GM19239 (cell line): ENCODE measurements around the gene ANK2.

Experiments used
- DNase-seq: peaks from one replicate; pipeline ENCODE4 v3.0.0; 2011; ENCODE audit warnings: low spot score; ENCODE audit not compliant: insufficient read length
- FAIRE-seq: peaks from 2 replicates; lab custom pipeline; 2011; peaks lifted over from hg19 to GRCh38; lab: Jason Lieb, UNC

The ANK2 gene

GRCh38 chr4:113411496-113411938 is 362.1 kb downstream of the ANK2 start:
- DNase-seq (no peak), FAIRE-seq (no peak)

GRCh38 chr4:113419631-113420030 is 370.2 kb downstream of the ANK2 start:
- FAIRE-seq: no peak
- no peak for DNase-seq

- FAIRE-seq (no peak), DNase-seq (no peak)
Observed at GRCh38 chr4:113420938-113421337, 371.5 kb downstream of the ANK2 start.

GRCh38 chr4:113423631-113424030 is 374.2 kb downstream of the ANK2 start:
- no peak for DNase-seq

GRCh38 chr4:113433116-113433515 is 383.7 kb downstream of the ANK2 start:
- FAIRE-seq (no peak), DNase-seq (no peak)

More at GRCh38 chr4:113423631-113424030, 374.2 kb downstream of the ANK2 start:
- FAIRE-seq: no peak
